Ovary (tissue), 9 donors: ENCODE results near the gene SLC38A10. TPM values are rescaled to one million over a fixed set of nuclear protein-coding genes. Genes with fewer than 3 reads are reported as not detected.

Source experiments
- DNase-seq, 5 donors: peaks; one replicate each; pipeline ENCODE4 v3.0.0-alpha.2; 2019 to 2020
- H3K27ac ChIP-seq, 2 donors: fragments of 200-600 bp; one replicate each; pipeline versions ENCODE4 v1.5.1 to v1.8.0; 2019 to 2022
- H3K27me3 ChIP-seq: fragments of 200-600 bp; one replicate; pipeline ENCODE4 v1.8.0; 2022
- H3K36me3 ChIP-seq: fragments of 200-600 bp; sonication (generic); one replicate; pipeline ENCODE4 v1.5.1; 2019
- H3K4me1 ChIP-seq: one replicate; pipeline ENCODE4 v1.8.1; 2013; ENCODE audit warnings: mild to moderate bottlenecking, moderate library complexity; ENCODE audit not compliant: insufficient read depth
- H3K4me3 ChIP-seq: fragments of 200-600 bp; sonication (generic); one replicate; pipeline ENCODE4 v1.5.1; 2017
- H3K9me3 ChIP-seq, 2 donors: fragments of 200-600 bp in 1 of 2; sonication (generic) in 1 of 2; one replicate each; pipeline versions ENCODE4 v1.5.1 to v1.8.1; 2013 to 2019; ENCODE audit warnings: mild to moderate bottlenecking in 1 of 2, moderate library complexity in 1 of 2
- EP300 ChIP-seq: sonication (generic); formaldehyde crosslinking; IDR thresholded peaks from one replicate; pipeline ENCODE4 v1.6.1; 2017; ENCODE audit warnings: antibody characterized with exemption
- POLR2A ChIP-seq: fragments of 450-650 bp; IDR thresholded peaks from one replicate; pipeline ENCODE4 v1.6.1; 2017; ENCODE audit warnings: antibody characterized with exemption, mild to moderate bottlenecking, moderate library complexity
- WGBS, 3 donors: extraction: QIAGEN DNeasy Blood & Tissue Kit in 1 of 3; methylation state at CpG; one replicate each; pipeline versions ENCODE4 v1.1.5 to v1.1.7; 2013 to 2017; 5-methylcytosine and 5-hydroxymethylcytosine counted together
- intact Hi-C, 4 donors: fragments of 100-400 bp; cut with DNase I; formaldehyde crosslinking; loops; one replicate each; pipeline versions ENCODE4 v1.11.0 to v1.15.1; 2022 to 2023
- polyA plus RNA-seq, 2 donors: library from polyadenylated mRNA; stranded (reverse); fragments of 200-250 nt in 1 of 2; fragments of 350-450 nt in 1 of 2; fragmentation: Illumina TruSeq in 1 of 2; extraction: RNeasy Lipid Tissue Mini Kit (QIAGEN cat#74804) in 1 of 2; gene quantifications; one replicate each; pipeline ENCODE4 v1.2.3, GENCODE V29; 2013 to 2014
- total RNA-seq, 7 donors: library from RNA; depleted of rRNA in 2 of 7; stranded (reverse); fragments of >200 nt in 2 of 7; fragmentation: NEBNext Ultra II Directional in 3 of 7; extraction: Animal tissue kit (Norgen Biotek cat#: 25700) in 3 of 7; gene quantifications; one replicate each; pipeline versions ENCODE4 v1.1.0 to v1.2.4, GENCODE V29; 2016 to 2023
- TF ChIP-seq, protein P1 (sequence below), 3 donors: fragments of 450-650 bp in 2 of 3; fragments of 200-600 bp in 1 of 3; IDR thresholded peaks; one replicate each; pipeline versions ENCODE4 v1.5.1 to v1.8.0; 2016 to 2022; ENCODE audit warnings: antibody characterized with exemption in 3 of 3, mild to moderate bottlenecking in 1 of 3
- donor health status: DM: no; HTN: no; CAD: no; lungs with moderate emphysema.
- donor health status: DM: no; HTN: no; CAD: no.
- donor health status: Bipolar disorder and iron deficiency.
- donor health status: DM: yes; HTN: yes; CAD: no.
- donor health status: DM: no; HTN: no; CAD: no.
- donor health status: DM: yes; HTN: yes; CAD: no.

Gene SLC38A10
- total and polyA plus RNA-seq, 9 donors: 11.5 to 75.7 (median 64.3) TPM

DNA sequence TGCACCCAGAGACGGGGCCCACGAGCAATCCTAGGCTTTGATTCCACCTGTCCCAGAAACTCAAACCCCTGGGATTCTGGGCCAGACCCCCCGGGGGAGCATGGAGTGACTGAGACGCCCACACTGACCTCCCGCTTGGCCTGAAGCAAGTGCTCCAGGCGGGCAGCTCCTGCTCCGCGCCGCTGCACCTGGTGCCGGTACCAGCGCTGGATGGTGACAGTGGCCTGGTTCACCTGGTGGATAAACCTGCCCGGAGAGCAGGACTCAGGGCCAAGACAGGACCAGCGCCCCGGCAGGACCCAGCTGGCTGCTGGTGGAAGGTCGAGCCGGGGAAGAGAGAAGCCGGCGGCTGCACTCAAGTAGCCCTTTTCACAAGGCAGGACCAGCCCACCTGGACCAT lies 94.9 kb downstream of the SLC38A10 start:
- Histone ChIP-seq H3K9me3 (no peaks in the 10 kb centered on the region), H3K27ac (no peak overlapping the region), H3K27me3 (no peaks in the 10 kb centered on the region), H3K36me3 (no peaks in the 10 kb centered on the region), H3K4me3 (no peak overlapping the region), H3K4me1 (no peaks in the 10 kb centered on the region)
- WGBS, 3 donors: 87 to 90% (median 90%) methylated on average over 11 to 18 of the region's 18 CpGs
- no peak for DNase-seq
- intact Hi-C loops: loop anchor here in 1 of 4 donors (10.0 kb wide), 1 partner anchor 55 kb away; no protein-coding TSS in a partner anchor
- no peak for TF ChIP-seq POLR2A
- TF ChIP-seq EP300: no peak

DNA sequence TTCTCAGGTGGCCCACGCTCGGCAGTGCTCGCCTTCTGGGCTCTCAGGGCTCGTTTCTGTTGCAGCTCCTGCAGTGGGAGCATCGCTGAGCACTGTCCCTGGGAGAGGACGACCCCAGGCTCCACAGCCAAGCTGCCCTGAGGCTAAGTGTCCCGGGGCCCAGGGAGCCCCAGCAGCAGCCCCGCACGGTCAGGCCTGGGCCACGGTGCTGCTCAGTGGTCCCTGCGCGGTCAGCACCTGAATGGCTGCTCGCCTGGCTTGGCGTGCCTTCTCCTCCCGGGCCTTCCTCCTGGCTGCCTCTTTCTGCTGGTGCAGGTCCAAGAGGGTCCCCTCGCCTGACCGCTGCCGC lies 95.7 kb downstream of the SLC38A10 start:
- DNase-seq: no peak
- no peak overlapping the region for H3K4me3 ChIP-seq
- TF ChIP-seq POLR2A (no peak), EP300 (no peak)
- TF ChIP-seq, protein P1, sequence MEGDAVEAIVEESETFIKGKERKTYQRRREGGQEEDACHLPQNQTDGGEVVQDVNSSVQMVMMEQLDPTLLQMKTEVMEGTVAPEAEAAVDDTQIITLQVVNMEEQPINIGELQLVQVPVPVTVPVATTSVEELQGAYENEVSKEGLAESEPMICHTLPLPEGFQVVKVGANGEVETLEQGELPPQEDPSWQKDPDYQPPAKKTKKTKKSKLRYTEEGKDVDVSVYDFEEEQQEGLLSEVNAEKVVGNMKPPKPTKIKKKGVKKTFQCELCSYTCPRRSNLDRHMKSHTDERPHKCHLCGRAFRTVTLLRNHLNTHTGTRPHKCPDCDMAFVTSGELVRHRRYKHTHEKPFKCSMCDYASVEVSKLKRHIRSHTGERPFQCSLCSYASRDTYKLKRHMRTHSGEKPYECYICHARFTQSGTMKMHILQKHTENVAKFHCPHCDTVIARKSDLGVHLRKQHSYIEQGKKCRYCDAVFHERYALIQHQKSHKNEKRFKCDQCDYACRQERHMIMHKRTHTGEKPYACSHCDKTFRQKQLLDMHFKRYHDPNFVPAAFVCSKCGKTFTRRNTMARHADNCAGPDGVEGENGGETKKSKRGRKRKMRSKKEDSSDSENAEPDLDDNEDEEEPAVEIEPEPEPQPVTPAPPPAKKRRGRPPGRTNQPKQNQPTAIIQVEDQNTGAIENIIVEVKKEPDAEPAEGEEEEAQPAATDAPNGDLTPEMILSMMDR (IDR thresholded peaks at IDR 0.05): no peak
- 81 to 92% (median 85%) methylated on average over 18 of the region's 18 CpGs for WGBS, 3 donors
- no peaks in the 10 kb centered on the region for H3K36me3 ChIP-seq
- H3K4me1 ChIP-seq: no peaks in the 10 kb centered on the region
- H3K9me3 ChIP-seq: no peaks in the 10 kb centered on the region
- intact Hi-C loops: no loop called here
- no peak overlapping the region for H3K27ac ChIP-seq
- no peaks in the 10 kb centered on the region for H3K27me3 ChIP-seq

DNA sequence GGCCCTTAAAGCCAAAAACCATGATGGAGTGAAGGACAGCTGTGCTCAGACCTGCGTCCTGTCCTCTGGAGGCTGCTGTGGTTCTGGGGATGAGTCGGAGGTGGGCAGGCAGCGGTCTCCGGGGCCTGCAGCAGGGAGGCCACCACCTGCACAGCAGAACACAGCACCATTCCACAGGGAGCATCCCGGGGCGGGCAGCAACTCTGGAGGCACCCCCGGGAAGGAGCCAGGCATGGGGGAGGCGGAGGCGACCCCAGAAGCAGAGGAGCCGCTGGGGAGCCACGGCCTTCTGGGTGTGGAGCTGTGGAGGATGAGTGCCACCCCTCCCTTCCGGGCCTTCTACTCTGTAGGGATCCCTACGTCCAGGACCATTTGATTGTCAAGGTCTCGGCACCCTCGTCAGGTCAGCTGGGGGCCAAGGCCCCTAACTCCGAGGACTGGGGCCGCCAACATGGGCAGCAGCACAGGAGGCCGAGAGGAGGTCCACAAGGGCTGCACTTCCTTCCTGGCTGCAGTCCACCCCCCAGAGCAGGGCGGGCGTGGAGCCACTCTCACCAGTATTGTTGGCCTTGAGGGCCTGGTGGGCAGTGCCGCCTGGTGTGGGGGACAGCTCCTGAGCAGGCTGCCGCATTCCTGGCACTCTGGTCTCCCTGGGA lies 96.2 kb downstream of the SLC38A10 start:
- DNase-seq: no peak
- Histone ChIP-seq H3K27ac (no peak overlapping the region), H3K9me3 (no peaks in the 10 kb centered on the region), H3K36me3 (no peaks in the 10 kb centered on the region), H3K4me3 (no peak overlapping the region), H3K4me1 (no peaks in the 10 kb centered on the region), H3K27me3 (no peaks in the 10 kb centered on the region)
- no peak for TF ChIP-seq EP300
- TF ChIP-seq, protein P1 (IDR thresholded peaks at IDR 0.05): no peak
- no peak for TF ChIP-seq POLR2A
- intact Hi-C loops: no loop called here
- WGBS, 3 donors: 79 to 81% (median 81%) methylated on average over 19 to 22 of the region's 22 CpGs

DNA sequence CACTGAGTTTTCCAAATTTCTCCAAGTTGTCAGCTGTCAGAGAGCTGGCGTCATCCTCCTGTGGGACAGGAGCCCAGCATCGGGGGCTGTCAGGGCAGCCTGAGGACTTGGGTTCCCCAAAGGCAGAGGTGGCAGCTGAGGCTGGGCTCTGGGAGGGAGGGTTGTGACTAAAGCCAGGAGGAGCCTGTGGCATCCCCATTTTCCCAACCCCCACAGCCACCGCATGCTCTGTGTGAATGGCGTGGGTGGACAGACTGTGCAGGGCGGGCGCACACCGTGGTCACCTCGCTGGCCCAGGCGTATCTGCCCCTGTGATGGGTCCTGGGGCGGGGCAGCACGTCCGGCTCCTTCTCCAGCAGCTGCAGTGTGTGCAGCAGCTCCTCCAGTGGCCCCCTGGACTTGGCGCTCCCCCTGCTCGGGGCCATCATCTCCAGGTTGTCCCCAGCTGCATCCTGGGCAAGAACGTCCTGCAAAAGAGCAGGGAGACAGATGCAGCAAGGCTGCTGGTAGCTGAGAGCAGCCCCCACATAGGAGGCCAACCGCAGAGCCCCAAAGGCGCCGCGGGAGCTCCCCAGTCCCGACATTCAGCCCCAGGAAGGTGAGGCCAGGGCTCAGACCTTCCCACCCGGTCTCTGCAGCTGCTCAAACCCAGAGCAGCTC lies 97.1 kb downstream of the SLC38A10 start:
- no peak overlapping the region for H3K4me3 ChIP-seq
- H3K9me3 ChIP-seq: no peaks in the 10 kb centered on the region
- no peaks in the 10 kb centered on the region for H3K36me3 ChIP-seq
- TF ChIP-seq POLR2A (no peak), EP300 (no peak)
- TF ChIP-seq, protein P1 (IDR thresholded peaks at IDR 0.05): no peak
- intact Hi-C loops: no loop called here
- H3K4me1 ChIP-seq: no peaks in the 10 kb centered on the region
- WGBS, 3 donors: 90 to 93% (median 92%) methylated on average over 21 of the region's 21 CpGs
- no peak for DNase-seq
- H3K27ac ChIP-seq: no peak overlapping the region
- H3K27me3 ChIP-seq: no peaks in the 10 kb centered on the region

DNA sequence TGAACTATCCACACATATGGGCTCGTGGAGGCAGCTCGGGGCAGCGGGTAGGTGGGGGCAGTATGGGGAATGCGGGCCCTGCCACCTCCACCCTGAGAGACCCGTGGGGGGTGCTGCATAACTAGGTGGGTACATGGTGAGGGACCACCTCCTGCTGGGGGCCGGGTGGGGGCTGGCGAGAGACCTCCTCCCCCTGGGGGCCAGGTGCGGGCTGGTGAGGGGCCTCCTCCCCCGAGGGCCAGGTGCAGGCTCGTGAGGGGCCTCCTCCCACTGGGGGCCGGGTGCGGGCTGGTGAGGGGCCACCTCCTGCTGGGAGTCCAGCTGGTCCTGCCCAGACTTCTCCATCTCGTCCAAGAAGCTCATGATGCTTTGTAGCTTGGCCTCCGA lies 97.7 kb downstream of the SLC38A10 start:
- Histone ChIP-seq H3K4me1 (no peaks in the 10 kb centered on the region), H3K36me3 (no peaks in the 10 kb centered on the region), H3K9me3 (no peaks in the 10 kb centered on the region), H3K4me3 (no peak overlapping the region), H3K27me3 (no peaks in the 10 kb centered on the region), H3K27ac (no peak overlapping the region)
- WGBS, 3 donors: 83 to 90% (median 88%) methylated on average over 10 to 14 of the region's 14 CpGs
- DNase-seq: no peak
- TF ChIP-seq, protein P1 (IDR thresholded peaks at IDR 0.05): no peak
- no peak for TF ChIP-seq EP300
- TF ChIP-seq POLR2A: no peak
- intact Hi-C loops: no loop called here
